Hypothalamus (tissue), 51 donors: Measurements from ENCODE around the gene TMEM109.
A peak's percentile ranks its signal among the peaks of the same experiment; 100 is the strongest.
"Not testable (repeated sequence)": the region's sequence is repeated elsewhere in the genome, so short reads cannot be mapped to it uniquely, and the experiment has no call there.

Experiments used
- DNase-seq, 51 donors: peaks; one replicate each; lab custom pipeline; 2025; lab: John Stamatoyannopoulos, UW

TMEM109 gene

GRCh38 chr11:60909680-60910280 lies 4.2 kb upstream of the TMEM109 start:
- not testable (repeated sequence) for DNase-seq

- peak in 3 of 51 donors; percentile 5 to 25 (median 23) for DNase-seq
Measured at GRCh38 chr11:60910281-60910687, 3.7 kb upstream of the TMEM109 start.

DNA sequence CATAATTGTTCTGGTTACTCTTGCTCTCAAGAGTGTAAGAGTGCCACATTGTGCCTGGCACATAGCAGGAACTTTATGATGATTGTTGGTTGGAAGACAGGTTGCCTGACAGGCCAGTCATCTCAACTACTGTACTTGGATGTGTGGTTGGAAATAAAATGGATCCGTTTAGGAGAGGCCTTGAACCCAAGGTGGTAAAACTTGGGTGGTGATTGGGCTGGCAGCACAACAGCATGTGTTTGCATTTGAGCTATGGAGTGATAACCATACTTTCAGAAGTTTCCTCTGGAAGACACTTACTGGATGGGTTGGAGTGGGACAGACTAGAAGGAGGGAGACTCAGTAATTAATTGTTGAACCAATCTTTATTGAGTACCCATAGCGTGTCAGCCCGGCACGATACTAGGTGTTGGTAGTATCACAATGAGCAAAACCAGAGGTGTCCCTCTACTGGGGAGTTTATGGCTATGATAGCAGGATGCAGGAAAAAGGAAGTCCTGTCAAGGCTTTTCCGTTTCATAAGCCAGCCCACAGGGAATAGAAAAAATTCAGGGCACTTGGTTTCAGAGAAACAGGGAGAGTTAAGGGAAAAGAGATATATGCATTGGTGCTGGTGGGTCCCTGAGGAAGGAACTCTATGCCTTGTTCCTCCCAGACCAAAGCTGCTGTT lies 3.1 kb upstream of the TMEM109 start:
- DNase-seq = no peak

DNA sequence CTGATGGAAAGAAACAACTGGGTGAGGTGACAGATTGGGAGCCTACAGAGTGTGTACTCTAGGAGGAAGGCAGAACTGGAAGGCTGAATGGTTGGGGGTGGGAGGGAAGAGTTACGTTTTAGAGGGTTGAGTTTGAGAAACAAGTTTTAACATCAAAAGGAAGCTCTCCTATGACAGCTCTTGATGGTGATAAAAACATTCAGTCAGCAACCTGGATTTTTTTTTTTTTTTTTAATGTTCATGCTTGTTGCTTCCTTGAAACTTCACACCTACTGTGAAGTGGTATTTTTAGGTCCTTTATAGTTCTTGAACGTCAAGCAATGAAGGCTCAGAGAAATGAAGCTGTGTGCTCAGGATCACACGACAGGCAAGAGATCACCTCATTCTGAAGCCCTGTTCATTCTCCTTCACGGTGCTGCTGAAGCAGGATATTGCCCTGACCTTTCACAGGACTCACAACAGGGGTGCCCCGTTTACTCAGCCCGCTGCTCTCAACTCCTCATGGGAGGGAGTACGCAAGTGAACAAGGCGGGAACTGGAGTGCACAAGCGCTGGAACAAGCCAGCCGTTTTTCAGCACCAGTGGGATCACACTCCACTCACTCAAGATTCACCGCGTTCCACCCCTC lies 1.6 kb upstream of the TMEM109 start:
- no peak for DNase-seq

- DNase-seq = no peak
Measured at GRCh38 chr11:60912851-60913528, 968 bp upstream of the TMEM109 start.

DNA sequence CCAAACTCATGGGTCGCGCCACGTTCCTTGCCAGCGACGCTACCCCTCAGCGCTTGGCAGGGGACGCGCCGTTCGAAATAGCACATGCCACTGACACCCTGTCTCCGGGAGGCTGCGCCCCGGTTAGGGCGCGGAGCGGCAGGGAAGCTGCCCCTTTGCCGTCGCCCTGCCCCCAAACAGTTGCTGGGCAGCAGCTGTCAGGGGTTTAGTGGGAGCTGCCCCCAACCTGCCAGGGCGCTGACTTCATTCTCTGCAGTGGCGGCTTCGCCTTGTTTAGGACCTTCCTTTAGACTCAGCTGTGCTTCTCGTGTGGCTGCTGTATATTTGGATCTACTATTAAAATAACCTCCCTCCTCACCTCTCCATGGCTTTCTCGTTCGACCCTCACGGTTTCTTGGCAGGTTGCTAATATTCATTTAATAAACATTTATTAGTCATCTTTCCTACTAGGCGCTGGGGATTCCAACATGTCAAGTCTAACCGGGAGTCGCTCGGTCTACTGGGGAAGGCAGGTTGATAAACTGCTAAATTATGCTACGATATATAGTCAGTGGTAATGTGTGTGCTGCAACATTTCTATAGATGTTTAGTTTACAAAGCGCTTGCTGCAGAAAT lies 782 bp downstream of the TMEM109 start:
- DNase-seq = peak in 17 of 51 donors; percentile 18 to 73 (median 60)

DNA sequence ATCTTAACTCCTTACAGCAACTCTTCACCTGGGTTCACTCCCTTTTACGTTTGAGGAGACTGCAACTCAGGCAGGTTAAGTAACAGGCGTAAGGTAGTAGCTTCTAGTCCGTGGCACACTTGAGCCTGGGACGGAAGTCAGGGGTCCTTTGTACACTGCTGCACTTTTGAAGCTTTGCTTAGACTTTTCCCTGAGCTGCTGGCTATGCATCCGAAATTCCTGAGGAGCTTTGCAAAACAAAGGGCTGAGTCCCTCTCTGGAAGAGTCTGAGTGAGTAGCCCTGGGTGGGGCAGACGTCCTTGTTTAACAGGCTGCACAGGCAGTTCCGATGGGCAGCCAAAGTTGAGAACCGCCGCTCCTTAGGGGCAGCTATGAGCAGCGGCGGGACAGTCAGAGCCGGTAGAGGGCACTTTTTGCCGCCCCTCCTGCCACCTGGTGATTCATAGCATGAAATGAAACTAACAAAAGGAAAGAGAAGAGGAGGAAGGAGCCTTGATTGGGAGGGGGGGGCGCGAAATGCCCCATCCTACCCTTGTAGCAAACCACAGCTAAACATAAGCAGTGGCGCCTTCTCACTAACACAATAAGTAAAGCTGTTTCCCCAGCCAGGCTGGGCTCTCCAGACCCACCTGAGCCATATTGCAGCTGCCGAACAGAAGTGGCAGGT lies 1.4 kb downstream of the TMEM109 start:
- DNase-seq = peak in 28 of 51 donors; percentile 15 to 73 (median 42)

DNA sequence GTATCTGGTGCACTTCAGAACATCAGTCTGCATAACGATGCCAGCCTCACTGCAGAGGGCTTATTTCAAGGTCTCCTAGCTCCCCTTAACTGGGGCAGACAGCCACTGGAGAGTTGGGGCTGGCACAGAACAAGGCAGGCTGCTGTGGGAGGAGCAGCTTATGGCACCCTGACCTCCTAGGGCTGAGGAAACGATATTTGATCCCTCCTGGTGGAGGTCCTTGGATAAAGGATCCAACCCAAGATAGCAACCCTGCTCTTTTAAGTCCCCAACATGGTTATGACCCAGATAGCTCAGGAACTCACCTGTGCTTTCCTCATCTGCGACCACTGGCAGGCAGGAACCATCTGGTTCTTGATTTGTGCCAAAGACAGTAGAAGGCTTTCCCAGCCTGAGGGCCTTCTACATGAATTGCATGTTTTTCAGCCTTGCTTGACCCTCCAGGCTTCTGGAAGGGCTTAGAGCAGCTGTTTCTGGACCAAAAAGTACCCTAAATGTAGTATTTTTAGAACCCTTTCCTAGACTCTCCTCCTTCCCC lies 2.8 kb downstream of the TMEM109 start:
- DNase-seq = no peak

DNA sequence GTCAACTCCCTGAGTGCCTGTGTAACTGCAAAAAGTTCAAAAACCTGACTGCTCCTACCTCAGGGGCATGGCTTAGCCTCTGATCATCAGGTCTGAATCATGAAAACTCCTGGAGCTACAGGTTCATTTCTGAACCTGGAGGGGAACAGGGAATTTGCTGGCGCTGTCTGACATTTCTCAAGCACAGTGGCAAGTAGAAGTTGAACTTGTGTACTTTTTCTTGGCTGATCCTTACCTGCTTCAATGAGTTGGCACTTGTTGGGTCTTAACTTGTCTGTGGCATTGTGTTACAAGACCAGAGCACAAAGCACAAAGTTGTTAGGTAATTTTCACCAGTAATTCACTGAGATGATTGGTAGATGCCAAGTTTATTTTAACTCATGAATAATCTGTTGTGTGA lies 3.3 kb downstream of the TMEM109 start:
- no peak for DNase-seq

DNA sequence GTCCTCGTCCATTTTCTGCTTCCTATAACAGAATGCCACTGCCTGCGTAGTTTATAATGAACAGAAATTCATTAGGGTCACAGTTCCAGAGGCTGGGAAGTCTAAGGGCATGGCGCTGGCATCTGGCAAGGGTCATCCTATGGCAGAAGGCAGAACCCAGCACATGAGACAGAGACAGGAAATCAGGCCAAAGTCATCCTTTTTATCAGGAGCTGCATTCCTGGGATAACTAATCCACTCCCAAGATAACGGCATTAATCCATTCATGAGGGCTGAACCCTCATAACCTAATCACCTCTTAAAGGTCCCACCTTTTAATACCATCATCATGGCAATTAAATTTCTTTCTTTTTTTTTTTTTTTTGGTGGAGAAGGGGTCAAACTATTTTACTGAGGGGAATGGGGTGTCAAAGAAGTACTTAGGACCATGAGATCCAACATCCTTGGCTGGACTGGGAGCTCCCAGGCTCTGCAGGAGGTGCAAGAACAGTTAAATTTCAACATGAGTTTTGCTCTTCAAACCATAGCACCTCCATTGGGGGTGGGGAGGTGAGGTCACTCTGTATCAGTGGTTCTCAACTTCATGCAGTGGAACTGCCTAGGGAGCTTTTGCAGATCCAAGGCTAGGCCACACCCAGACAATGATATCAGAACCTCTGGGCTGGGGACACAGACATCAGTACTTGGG lies 4.4 kb downstream of the TMEM109 start:
- no peak for DNase-seq

DNA sequence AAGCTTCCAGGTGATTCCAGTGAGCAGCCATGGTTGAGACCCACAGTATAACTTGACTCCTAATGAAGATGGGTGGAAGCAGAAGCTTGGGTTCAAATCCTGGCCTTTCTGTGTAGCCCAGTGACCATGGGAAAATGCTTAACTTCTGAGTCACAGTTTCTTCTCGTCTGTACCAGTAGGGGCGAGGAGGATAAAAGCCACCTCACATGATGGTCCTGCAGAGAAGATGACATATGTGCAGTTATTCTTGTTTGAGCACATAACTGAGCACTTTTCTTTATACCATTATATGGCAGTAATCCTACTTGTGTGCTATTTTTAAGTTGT lies 4.9 kb downstream of the TMEM109 start:
- no peak for DNase-seq

GRCh38 chr11:60919320-60919719 lies 5.4 kb downstream of the TMEM109 start:
- no peak for DNase-seq

DNA sequence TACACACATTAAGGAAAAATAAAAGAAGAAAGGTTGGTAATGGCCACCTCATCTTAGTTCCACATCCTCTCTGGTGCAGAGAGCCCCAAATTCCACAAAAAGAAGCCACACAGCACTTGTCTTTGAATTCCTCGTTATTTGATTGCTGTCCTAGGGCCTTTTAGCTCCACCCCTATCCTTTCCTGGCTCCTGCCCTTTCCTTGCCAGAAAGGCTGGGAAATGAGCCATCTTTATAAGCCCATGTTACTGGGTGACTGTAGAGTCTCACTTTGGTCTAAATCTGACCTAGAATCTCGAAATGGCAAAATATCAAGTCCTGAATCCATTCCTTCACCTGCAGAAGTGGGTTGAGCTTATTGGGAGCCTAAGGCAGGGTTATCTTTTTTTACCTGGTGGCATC lies 6.0 kb downstream of the TMEM109 start:
- no peak for DNase-seq

- DNase-seq = no peak
Measured at GRCh38 chr11:60921259-60921658, 7.3 kb downstream of the TMEM109 start.

DNA sequence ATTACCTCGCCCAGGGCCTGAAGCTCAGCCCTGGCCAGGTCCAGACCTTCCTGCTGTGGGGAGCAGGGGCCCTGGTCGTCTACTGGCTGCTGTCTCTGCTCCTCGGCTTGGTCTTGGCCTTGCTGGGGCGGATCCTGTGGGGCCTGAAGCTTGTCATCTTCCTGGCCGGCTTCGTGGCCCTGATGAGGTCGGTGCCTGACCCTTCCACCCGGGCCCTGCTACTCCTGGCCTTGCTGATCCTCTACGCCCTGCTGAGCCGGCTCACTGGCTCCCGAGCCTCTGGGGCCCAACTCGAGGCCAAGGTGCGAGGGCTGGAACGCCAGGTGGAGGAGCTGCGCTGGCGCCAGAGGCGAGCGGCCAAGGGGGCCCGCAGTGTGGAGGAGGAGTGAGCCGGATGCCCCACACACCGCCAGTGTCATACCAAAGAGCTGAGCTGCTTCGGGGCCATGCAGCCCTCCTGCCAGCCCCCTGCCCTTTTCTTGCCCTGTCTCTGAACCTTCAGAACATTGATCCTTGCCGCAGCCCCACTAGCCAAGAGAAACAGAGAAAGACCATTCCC lies 7.9 kb downstream of the TMEM109 start:
- DNase-seq = no peak

- DNase-seq = no peak
Measured at GRCh38 chr11:60922906-60923305, 8.9 kb downstream of the TMEM109 start.

DNA sequence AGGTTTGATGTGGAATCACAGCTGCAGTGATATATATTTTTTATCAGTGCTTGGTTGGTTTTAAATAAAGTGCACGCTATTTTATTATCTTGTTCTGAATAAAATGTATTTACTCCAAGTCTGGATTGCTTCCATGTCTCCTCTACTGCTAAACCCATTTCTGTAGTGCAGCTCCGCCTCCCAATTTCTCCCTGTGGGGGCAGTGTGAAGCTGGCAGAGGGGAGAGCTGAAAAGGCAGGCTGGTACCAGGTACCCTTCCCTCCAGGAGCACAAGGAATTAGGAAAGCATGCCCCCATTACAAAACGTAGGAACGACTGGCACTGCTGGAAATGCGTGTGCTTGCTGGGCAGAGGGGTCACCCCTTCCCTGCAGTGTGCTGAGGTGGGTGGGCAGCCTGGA lies 9.4 kb downstream of the TMEM109 start:
- DNase-seq = no peak

- no peak for DNase-seq
Measured at GRCh38 chr11:60923800-60924109, 9.8 kb downstream of the TMEM109 start.

GRCh38 chr11:60924110-60924905 lies 10.3 kb downstream of the TMEM109 start, which contains the start of gene TMEM132A:
TMEM132A (plus strand) TSS chr11:60924460; CDS start chr11:60924634, 174 bp downstream.
- peak in 48 of 51 donors; percentile 16 to 89 (median 70) for DNase-seq
